KMS-11 (cell line): ENCODE data around the gene TSHZ1.

Experiments used
- H2AFZ ChIP-seq: fragments of 200-600 bp; sonication (generic); 2 replicates; pipeline ENCODE4 v1.6.1; 2016; ENCODE audit warnings: antibody characterized with exemption, mixed run types, low read depth
- H3K27ac ChIP-seq: fragments of 200-600 bp; sonication (generic); 2 replicates; pipeline ENCODE4 v1.6.1; 2016; ENCODE audit warnings: mild to moderate bottlenecking, mixed run types
- H3K27me3 ChIP-seq: fragments of 200-600 bp; sonication (generic); 2 replicates; pipeline ENCODE4 v1.6.1; 2017; ENCODE audit warnings: mild to moderate bottlenecking, low read depth, mixed run types, moderate library complexity; ENCODE audit not compliant: insufficient read depth
- H3K36me3 ChIP-seq: fragments of 200-600 bp; sonication (generic); 2 replicates; pipeline ENCODE4 v1.6.1; 2017; ENCODE audit warnings: mild to moderate bottlenecking, mixed run types; ENCODE audit not compliant: insufficient read depth
- H3K4me1 ChIP-seq: fragments of 200-600 bp; sonication (generic); 2 replicates; pipeline ENCODE4 v1.6.1; 2016; ENCODE audit warnings: mild to moderate bottlenecking, low read depth, mixed run types; ENCODE audit not compliant: poor library complexity, severe bottlenecking
- H3K4me2 ChIP-seq: fragments of 200-600 bp; sonication (generic); 2 replicates; pipeline ENCODE4 v1.7.0; 2016; ENCODE audit warnings: mild to moderate bottlenecking, mixed run types
- H3K4me3 ChIP-seq: fragments of 200-600 bp; sonication (generic); IDR thresholded peaks from 2 replicates; pipeline ENCODE4 v1.6.1; 2017; ENCODE audit warnings: low read depth, low read length, mixed read lengths; ENCODE audit not compliant: insufficient read depth
- H3K79me2 ChIP-seq: fragments of 200-600 bp; sonication (generic); 2 replicates; pipeline ENCODE4 v1.6.1; 2016; ENCODE audit warnings: low read depth, mixed run types; ENCODE audit not compliant: insufficient read depth
- H3K9ac ChIP-seq: fragments of 200-600 bp; sonication (generic); 2 replicates; pipeline ENCODE4 v1.6.1; 2016; ENCODE audit warnings: mild to moderate bottlenecking, mixed run types
- H4K20me1 ChIP-seq: fragments of 200-600 bp; sonication (generic); 2 replicates; pipeline ENCODE4 v1.6.1; 2016; ENCODE audit warnings: mild to moderate bottlenecking, mixed run types; ENCODE audit not compliant: insufficient read depth
- CTCF ChIP-seq: fragments of 200-600 bp; sonication (generic); conservative IDR thresholded peaks from 2 replicates; pipeline ENCODE4 v1.6.1; 2017; ENCODE audit warnings: low read depth, mild to moderate bottlenecking, antibody characterized with exemption, low read length, moderate library complexity, mixed read lengths

The TSHZ1 gene

DNA sequence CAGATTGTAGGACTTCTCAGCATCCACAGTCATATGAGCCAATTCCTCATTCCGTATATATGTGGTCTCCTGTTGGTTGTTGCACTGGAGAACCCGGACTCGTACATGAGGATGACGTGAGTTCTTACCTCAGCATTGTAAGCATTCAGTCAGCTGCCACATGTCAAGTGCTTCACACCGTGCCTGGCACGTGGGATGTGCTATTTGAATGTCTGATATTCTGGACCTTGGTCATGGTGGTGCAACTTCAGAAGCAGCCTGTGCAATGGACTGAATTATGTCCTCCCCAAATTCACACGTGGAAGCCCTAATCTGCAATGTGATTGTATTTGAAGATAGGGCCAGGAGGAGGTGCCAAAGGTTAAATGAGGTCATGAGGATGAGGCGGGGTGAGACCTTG lies 33.7 kb upstream of the TSHZ1 start:
- Histone ChIP-seq H2AFZ (no peak overlapping the region), H3K9ac (no peak overlapping the region), H3K36me3 (no peaks in the 10 kb centered on the region), H3K4me3 (no peak overlapping the region), H3K79me2 (no peaks in the 10 kb centered on the region), H4K20me1 (no peaks in the 10 kb centered on the region), H3K27ac (no peak overlapping the region), H3K27me3 (no peaks in the 10 kb centered on the region), H3K4me2 (no peak overlapping the region), H3K4me1 (no peaks in the 10 kb centered on the region)
- TF ChIP-seq CTCF: no peak

GRCh38 chr18:75178376-75178775 lies 32.2 kb upstream of the TSHZ1 start:
- H3K4me1 ChIP-seq: no peaks in the 10 kb centered on the region
- no peaks in the 10 kb centered on the region for H3K36me3 ChIP-seq
- no peak for TF ChIP-seq CTCF
- no peaks in the 10 kb centered on the region for H4K20me1 ChIP-seq
- H3K27ac ChIP-seq: no peak overlapping the region
- H3K4me2 ChIP-seq: no peak overlapping the region
- H3K9ac ChIP-seq: no peak overlapping the region
- no peak overlapping the region for H3K4me3 ChIP-seq
- no peak overlapping the region for H2AFZ ChIP-seq
- no peaks in the 10 kb centered on the region for H3K27me3 ChIP-seq
- H3K79me2 ChIP-seq: no peaks in the 10 kb centered on the region

GRCh38 chr18:75179819-75180600 lies 30.6 kb upstream of the TSHZ1 start:
- Histone ChIP-seq H3K4me2 (no peak overlapping the region), H3K9ac (no peak overlapping the region), H3K27me3 (no peaks in the 10 kb centered on the region), H3K27ac (no peak overlapping the region), H3K4me3 (no peak overlapping the region), H3K4me1 (no peaks in the 10 kb centered on the region), H3K79me2 (no peaks in the 10 kb centered on the region), H4K20me1 (no peaks in the 10 kb centered on the region), H3K36me3 (no peaks in the 10 kb centered on the region), H2AFZ (no peak overlapping the region)
- TF ChIP-seq CTCF: no peak

GRCh38 chr18:75183524-75183923 lies 27.1 kb upstream of the TSHZ1 start:
- Histone ChIP-seq H4K20me1 (no peaks in the 10 kb centered on the region), H3K4me2 (no peak overlapping the region), H3K27me3 (no peaks in the 10 kb centered on the region), H3K36me3 (no peaks in the 10 kb centered on the region), H3K27ac (no peak overlapping the region), H3K4me1 (no peaks in the 10 kb centered on the region), H3K79me2 (no peaks in the 10 kb centered on the region), H3K9ac (no peak overlapping the region), H2AFZ (no peak overlapping the region), H3K4me3 (no peak overlapping the region)
- TF ChIP-seq CTCF: no peak
